GM04504 (cell line): ENCODE results near the gene HLCS.

Source experiments
- DNase-seq: peaks from one replicate; pipeline ENCODE4 v3.0.0-alpha.2; 2012; ENCODE audit warnings: low read depth

The HLCS gene

DNA sequence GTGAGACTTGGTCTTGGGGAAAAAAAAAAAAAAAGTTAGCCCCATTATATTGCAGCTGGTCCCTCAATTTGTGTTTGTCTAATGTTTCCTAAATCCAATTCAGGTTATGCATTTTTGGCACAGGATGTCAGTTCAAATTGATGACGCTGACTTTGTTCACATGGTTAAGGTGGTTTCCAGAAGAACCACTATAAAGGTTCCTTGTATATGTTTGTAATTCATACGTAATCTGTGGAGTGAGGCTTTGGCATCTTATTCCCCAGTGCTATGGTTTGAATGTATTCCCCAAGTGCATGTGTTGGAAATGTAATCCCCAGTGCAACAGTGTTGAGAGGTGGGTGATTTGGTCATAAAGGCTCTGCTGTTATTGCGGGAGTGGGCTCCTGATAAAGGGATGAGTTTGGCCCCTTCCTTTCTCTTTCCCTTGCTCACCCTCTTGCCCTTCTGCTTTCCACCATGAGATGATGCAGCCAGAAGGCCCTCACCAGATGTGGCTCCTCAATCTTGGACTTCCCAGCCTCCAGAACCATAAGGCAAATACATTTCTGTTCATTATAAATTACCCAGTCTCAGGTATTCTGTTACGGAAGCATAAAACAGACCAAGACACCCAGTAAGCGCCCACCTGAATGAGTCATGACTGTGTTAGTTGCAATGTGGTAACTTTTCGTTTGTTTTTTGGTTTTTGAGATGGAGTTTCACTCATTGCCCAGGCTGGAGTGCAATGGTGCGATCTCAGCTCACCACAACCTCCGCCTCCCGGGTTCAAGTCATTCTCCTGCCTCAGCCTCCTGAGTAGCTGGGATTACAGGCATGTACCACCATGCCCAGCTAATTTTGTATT is 19.5 kb upstream of the HLCS start:
- no peak for DNase-seq

DNA sequence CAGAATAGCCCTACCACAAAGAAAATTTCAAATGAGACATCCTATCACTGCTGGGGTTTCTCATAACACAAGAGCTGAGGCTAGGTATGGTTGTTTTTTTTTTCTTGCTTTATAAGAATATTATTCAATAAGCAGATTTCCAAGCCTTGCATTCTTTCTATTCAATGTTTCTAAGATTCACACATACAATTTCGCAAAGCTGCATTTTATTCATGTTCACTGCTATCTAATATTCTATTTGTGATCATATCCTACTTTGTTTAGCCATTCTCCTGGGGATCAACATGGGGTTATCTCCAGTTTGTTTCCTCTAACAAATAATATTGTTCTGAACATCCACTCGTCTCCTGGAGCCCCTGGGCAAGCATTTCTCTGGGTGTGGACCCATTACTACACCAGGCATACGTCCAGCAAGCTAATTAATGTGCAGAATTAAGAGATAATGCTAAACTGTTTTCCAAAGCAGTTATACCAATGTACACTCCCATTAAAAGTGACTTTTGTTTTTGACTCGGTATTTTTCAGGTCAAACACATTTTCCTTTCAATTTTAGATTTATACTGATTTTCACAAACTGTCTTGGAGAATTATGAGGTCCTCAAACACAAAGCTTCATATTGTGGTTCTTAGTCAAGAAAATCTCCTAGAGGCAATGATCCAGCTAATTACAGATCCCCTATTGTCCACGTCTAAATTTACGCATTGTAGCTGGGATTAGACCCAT is 15.7 kb upstream of the HLCS start:
- no peak for DNase-seq

DNA sequence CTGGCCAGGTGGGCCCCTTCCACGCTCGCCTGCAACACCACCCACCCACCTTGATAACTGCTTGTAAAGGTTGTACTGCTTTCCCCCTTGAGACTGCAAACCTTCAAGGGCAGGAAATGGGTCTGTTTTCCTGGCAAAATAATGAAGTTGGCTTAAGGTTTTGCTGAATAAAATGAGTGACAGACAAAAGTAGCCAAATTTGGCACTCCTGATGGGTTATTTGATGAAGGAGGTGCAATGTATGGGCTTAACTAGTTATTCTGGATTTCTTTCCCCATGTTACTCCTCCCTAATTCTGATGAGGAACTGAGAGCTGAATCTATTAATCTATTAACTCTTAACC is 14.6 kb upstream of the HLCS start:
- DNase-seq: no peak

DNA sequence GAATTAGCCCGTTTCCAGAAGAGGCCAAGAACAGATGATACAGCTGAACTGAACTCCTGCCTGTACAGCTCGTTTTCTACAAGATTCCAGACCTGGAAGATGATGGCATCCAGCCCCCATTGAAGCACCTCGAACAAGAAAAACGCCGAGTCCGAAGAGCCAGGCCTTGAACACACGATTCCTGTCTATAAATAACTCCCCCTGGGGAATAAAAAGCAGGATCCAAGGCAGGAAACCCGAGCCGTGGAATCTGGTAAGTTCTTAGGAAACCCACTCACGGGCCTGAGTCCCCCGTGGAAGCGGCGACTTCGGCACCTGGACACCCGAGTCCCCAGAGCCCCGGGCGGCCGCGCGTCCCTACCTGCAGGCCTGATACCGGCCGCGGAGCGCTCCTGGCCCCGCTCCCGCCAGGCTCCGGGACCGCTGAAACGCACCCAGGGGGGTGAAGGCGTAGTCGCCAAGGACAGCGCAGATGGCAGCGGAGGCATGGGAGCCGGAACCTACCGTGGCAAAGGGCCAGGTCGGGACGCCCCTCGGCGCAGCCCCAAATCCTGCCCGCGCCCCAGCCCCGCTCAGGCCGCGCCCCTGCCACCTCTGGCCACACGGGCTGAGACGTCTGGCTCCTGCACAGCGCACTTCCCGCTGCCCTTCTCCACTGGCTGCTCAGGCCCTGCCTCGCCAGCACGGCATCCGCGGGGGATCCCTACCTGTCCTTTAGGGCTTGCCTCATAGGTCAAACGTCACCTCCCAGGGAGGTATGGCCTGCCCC is 14.0 kb upstream of the HLCS start:
- no peak for DNase-seq

DNA sequence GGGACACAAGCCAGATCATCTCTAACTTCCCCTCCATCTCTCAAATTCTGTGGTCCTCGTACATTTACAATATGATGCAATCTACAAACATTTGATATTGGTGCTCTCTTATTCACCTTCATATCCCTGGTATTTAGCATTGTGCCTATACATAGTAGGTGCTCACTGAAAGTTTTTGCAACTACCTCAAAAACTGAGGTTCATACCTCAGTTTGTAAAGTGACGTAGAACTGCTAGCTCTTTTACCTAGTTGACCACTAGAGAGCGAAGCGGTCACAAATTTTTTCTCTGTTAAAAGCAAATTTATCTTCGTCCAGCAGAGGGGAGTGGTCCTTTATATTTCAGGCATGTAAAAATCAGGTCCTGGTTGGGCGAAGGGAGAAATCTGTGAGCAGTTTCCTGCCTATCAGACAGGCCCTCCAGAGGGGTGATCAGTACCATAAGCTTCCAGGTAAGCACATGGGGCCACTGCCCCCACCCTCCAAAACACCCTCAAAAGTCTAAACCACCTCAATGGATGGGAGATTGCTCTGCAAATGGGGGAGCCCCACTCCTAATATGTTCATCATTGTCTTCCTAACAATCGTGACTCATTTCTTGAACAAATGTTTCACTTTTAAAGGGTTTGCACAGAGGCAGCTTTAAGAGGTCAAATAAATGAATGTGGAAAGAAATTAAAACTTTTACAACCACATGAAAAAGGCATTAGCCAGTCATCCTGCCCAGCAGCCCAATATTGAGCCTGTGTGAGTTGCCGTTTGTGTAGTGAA is 10.6 kb upstream of the HLCS start:
- peak; percentile 62 for DNase-seq

DNA sequence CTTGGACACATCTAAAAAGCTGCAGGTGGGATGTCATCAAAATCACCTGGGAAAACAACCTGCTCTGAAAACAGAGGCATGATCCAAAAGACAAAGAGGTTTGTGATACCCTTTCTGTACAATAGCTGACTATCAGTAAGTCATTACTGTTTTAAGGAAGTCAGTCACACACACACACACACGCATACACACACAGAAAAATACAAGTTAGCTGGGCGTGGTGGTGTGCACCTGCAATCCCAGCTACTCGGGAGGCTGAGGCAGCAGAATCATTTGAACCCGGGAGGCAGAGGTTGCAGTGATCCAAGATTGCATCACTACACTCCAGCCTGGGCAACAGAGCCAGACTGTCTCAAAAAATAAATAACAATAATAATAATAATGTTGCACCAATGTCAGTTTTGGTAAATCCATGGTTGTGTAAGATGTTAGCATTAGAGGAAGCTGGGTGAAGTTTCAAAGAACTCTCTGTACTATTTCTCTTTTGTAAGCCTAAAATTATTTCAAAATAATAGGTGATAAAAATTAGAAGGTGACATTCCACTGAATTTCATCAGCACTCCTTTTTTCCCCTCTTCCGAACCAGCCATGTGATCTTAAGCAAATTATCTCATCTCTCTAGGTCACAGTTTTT is 9.9 kb upstream of the HLCS start:
- no peak for DNase-seq

DNA sequence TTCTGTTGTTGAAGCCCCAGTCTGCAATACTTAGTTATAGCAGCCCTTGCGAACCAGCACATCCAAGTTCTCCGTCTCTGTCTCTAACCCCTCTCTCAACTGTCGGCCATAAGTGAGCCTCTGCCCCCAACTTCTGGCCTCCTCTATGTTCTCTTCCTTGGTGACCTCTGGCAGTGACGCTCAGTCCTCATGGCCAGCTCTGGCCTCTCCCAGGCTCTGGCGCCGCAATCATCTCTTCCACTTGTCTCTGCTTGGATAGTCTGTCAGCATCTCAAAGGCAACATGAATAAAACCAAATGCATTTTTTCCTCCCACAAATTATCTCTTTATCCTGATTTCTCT is 8.4 kb upstream of the HLCS start:
- DNase-seq: no peak

DNA sequence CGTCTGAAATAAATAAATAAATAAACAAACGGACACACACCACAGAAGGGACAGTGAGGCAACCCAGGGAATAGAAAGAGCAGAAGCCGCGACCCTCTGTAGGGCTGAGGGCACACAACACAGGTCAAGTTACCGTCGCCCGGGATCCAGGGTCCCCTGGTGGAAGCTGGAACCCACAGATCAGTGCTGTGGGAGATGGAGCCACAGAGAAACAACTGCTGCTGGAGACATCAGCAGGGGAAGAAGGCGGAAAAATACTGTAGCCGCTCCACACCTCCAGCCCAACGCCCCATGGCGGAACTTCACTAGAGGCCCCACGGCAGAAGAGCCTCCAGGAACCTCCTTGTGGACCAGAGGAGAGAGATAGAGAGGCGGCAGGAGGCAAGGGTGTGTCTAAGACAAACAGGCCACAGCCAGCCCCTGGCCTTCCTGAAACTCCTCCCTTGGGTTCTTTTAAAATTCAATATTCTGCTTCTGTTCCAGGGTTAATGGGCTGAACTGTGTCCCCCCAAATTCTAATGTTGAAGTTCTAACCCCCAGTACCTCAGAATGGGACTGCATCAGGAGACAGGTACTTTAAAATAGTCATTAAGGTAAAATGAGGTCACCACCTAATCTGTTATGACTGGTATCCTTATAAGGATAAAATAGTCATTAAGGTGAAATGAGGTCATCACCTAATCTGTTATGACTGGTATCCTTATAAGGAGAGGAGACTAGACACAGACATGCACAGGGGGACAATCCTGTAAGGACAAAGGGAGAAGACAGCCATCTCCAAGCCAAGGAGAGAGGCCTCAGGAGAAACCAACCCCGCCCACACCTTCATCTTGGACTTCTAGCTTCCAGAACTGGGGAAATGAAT is 7.7 kb upstream of the HLCS start:
- no peak for DNase-seq

DNA sequence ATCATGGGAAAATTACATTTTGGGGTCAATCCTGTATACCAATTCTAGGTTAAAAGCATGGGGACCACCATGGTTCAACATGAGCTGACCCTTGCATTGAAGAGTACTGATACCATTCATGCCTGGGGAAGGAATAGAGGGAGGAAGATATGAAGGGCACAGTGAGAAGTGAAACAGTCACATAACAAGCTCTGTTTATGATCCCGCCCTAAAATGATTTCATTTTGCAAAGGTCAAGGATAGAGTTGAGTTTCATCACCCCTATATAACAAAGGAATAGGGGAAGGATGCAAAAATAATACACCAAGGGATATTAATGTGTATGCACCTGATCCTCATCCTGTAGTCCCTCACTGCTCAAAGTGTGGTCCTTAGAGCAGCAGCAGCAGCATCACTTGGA is 2.5 kb upstream of the HLCS start:
- DNase-seq: no peak

DNA sequence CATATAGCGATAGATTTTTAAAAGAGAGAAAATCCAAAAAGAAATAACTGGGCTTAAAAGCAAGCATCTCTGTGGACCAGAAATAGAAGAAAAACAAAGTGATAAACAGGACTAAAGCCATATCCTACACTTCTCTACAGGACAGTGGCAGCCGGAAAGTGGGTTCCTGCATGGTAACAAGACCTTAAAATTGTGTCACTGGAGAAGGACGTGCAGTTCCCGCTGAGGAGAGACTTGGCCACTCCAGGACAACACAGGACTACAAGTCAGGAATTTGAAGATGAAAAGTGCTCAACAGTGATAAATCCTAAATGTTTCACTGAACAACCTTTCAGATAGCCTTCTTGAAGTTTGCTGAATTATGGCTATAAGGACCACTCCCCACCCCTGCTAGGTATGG is 1.9 kb upstream of the HLCS start:
- DNase-seq: no peak

DNA sequence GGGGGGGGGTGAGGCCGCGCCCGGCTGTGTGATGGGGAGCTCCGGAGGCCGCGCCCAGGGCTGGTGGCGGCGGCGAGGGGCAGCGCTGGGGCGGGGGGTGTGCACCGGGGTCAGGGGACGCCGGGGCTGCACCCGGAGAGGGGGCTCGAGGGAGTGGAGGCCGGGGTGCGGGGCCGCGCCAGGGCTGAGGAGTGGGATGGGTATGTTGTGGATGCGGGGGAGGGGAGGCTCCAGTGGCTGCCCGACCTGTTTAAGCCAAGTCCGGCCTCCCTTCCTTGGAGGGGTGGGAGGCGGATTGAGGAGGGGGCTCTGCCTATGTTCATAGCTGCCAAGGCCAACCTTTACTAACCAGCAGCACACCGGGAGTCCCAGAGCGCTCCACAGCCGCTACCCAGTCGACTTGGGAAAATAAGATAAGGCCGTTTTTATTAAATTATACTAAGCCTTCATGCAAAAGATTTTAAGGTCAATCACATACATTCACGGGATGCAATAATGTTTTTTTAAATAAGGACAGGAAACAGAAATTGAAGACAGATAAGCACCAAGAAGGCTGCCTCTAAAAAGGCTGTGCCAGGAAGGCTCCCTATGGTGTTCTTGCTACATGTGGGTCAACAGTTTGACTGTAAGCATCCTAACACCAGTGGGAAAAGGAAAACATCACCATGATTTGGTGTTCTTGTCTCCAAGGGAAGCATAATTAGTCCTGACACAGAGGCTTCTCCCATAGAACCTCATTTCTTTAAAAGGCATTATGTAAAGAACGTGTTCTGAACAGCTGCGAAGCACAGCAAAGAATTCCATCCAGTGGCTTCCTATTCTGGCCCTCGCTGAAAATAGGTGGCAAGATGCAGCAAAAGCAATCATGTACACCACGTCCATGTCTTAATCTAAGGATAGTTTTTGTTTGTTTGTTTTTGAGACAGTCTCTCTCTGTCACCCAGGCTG is 626 bp upstream of the HLCS start:
- no peak for DNase-seq

DNA sequence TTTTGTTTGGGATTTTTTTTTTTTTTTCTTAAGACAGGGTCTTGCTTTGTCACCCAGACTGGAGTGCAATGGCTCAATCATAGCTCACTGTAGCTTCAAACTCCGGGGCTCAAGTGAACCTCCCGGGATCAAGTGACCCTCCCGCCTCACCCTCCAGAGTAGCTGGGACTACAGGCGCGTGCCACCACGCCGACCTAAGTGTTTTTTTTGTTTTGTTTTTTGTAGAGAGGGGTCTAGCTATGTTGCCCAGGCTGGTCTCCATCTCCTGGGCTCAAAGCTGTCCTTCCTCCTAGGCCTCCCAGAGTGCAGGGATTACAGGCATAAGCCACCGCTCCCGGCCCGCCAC is 776 bp downstream of the HLCS start:
- no peak for DNase-seq

DNA sequence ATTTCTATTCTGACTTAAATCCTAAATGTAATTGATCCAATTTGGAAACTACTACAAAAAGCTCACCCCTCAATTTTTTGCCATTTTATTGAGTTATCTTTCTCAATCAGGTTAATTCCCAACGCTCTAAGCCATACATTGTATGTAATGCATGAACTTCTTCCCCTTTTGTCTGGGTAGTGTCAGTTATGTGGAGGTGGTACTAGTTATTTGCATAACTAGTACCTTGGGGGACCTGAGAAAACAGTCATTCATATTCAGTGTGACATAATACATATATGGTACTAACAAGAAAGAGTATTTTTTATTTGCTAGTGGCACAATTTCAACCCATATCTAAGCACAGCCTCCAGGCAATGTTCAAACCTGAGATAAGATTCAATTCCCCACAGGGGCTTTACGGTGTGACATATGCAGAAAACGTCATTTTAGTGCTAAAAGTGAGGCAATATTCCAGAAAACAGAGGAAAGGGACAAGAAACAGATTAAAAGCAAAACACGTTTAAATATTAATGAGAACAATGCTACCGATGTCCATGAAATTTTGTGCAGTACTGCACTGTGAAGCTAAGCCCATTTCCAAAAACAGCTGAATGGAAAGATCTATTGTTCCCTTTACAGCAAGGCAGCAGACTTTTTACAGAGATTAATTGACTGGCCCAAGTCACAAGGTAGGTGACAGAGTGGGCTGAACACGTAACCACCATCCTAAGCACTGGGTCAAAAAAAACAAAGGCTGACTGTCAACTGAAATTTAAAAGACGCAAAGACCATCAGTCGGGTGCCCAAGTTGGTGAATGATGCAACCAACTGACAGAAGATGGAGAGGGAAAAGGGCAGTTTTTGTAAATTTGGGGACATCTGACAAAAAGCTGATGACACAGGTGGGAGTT is 1.4 kb downstream of the HLCS start:
- no peak for DNase-seq

DNA sequence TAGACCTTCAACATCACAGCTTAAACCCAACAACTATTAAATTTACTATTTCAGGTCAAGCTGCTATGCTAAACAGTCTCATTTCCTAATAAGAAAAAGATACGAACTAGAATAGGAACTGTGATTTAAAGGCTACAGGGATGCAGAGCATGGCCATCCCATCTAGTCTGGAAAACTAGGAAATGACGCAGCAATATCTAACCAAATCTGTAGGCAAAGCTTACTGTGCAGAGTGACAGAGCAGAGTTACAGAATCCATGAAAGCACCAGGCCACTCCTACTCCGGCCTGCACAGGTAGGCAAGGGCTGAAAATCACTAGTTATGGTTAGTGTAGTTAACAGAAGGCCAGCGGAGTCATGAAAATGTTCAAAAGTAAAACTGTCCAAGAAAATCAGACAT is 2.1 kb downstream of the HLCS start:
- no peak for DNase-seq

DNA sequence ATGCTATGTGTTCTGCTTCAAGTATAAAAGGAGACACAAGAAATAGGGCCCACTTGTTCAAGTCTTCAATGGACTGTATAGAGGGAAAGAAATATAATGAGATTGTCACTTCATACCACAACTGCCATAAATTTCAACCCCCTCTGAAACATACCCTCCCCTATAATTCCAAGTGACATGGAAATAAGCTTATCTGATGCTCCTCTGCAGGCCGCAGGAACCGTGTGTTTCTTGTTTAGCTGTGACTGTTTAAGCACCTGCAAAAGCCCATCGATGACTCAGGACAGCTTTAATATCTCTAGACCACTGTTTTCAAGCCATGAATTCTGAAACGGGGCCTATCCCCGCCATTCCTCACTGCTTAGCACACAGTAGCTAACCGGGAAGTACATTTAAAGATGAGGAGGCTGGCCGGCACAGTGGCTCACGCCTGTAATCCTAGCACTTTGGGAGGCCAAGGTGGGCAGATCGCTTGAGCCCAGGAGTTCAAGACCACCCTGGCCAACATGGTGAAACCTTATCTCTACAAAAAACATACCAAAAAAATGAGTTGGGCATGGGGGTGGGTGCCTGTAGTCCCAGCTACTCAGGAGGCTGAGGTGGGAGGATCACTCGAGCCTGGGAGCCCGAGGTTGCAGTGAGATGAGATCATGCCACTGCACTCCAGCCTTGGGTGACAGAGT is 4.2 kb downstream of the HLCS start:
- DNase-seq: no peak

DNA sequence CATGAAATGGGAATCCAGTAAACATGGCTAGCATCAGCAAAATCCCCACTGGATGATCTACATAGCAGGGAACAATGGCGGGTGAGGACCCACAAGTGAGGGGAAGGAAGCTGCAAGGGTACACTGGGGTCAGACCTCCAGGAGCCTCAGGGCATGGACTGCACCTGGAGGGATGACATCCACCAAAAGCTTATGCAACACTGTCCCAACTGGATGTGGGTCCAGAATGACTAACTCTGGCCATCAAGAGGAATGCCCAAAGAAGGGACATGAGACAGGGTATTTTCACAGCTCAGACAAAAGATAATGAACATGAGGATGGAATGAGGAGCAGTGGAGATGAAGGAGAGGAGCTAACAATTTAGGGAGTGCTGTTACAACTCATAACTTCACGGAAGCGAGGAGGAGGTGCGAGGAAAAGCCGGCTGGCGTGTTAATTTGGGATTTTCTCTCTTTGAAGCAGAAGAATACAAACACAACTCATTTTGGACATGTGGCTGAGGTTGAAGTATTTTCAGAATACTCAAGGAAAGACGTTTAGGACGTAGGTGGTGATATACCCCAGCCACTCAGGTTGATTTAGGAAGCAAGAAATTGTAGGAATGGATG is 5.7 kb downstream of the HLCS start:
- DNase-seq: no peak

DNA sequence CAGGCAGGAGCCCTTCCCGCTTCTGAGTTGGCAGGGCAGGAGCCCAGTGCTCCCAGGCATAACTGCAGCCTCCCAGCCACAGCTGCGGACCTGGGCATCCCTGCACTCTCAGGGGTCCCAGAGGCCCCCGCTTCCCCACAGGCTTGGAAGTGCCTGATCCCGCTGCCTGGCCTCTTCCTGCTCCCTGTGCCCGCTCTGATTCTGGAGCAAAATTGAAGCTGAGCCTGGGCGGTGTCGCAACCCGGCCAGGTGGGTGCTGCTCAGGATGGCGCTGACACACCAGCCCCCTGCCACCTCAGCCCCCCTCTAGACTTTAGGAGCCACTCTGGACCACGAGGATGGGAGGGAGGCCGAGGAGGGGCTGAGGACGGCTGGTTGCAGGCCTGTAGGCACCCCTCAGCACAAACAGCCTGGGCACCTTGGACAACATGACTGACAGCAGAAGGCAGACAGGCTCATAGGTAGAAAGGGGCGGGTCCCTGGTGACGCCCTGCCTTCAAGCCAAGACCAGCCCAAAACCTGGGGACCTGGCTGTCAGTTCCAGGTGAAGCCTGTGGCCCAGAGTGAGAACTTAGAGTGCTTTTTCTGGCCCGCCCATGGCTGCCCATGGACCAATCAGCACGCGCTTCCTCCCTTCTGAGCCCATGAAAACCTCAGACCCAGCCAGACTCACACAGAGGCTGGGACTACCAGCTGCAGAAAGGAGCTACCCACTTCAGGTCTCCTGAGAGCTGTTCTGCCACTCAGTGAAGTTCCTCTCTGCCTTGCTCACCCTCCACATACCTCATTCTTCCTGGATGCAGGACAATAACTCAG is 7.2 kb downstream of the HLCS start:
- DNase-seq: no peak
